ENCODE data around the gene EYA4.
"Not testable (repeated sequence)": the region's sequence is repeated elsewhere in the genome, so short reads cannot be mapped to it uniquely, and the experiment has no call there.

Gene EYA4

DNA sequence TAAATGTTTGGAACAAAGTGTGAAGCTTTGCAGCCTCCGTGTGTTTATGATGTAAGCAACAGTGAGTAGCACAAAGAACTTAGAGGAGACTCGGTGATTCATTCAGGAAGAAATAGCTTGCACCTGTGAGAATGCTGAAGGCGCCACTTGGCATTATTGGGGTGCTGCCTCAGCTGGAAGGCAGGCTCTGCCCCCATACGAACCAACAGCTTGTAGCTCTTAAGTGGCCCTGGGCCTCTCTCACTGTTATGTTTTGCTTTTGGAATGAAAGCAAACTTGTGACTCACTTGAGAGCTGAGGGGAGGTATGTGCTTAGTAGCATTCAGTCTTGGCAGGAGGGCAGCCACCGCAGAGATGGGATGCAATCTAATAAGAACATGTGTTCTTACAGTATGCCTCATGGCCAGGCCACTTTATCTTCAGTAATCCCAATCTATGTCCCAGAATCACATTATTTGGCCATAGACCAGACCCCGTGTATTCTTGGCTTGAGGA is 310.7 kb downstream of the EYA4 start:
- no peak overlapping the region for H3K27ac Mint-ChIP-seq
- no peak for DNase-seq
- H3K36me3 Mint-ChIP-seq (ENCODE audit: low read depth), result no peaks in the 10 kb centered on the region
- H3K4me3 Mint-ChIP-seq, result no peak overlapping the region
- H3K27me3 Mint-ChIP-seq (ENCODE audit: low read depth, poor library complexity), result peaks cover 7% of the 10 kb centered on the region
- peaks cover 46% of the 10 kb centered on the region for H3K4me1 Mint-ChIP-seq
- no peaks in the 10 kb centered on the region for H3K9me3 Mint-ChIP-seq
- TF ChIP-seq, protein P1, sequence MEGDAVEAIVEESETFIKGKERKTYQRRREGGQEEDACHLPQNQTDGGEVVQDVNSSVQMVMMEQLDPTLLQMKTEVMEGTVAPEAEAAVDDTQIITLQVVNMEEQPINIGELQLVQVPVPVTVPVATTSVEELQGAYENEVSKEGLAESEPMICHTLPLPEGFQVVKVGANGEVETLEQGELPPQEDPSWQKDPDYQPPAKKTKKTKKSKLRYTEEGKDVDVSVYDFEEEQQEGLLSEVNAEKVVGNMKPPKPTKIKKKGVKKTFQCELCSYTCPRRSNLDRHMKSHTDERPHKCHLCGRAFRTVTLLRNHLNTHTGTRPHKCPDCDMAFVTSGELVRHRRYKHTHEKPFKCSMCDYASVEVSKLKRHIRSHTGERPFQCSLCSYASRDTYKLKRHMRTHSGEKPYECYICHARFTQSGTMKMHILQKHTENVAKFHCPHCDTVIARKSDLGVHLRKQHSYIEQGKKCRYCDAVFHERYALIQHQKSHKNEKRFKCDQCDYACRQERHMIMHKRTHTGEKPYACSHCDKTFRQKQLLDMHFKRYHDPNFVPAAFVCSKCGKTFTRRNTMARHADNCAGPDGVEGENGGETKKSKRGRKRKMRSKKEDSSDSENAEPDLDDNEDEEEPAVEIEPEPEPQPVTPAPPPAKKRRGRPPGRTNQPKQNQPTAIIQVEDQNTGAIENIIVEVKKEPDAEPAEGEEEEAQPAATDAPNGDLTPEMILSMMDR (IDR thresholded peaks at IDR 0.05), result no peak

DNA sequence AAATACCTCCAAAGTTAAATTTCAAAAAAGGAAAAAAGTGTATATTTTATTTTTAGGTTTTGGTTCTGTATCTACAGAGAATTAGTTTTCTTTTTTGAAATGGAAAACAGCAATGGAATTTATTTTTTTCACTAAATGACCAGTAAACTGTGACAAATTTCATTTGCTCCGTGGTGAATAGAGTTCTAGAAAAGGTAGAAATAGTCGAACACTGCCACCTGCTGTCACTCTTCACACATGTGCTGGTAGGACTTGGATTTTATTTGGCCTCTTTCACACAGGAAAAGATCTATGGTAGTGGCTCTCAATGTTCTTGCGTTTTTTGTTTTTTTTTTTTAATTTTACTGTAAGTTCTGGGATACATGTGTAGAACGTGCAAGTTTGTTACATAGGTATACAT is 312.5 kb downstream of the EYA4 start:
- peak; percentile 53 for DNase-seq
- TF ChIP-seq, protein P1 (IDR thresholded peaks at IDR 0.05), result peak; percentile 72
- H3K27me3 Mint-ChIP-seq (ENCODE audit: low read depth, poor library complexity), result peaks cover 4% of the 10 kb centered on the region
- H3K27ac Mint-ChIP-seq, result no peak overlapping the region
- peaks cover 29% of the 10 kb centered on the region for H3K4me1 Mint-ChIP-seq
- H3K9me3 Mint-ChIP-seq, result peaks cover 14% of the 10 kb centered on the region
- H3K4me3 Mint-ChIP-seq, result no peak overlapping the region
- no peaks in the 10 kb centered on the region for H3K36me3 Mint-ChIP-seq (ENCODE audit: low read depth)

DNA sequence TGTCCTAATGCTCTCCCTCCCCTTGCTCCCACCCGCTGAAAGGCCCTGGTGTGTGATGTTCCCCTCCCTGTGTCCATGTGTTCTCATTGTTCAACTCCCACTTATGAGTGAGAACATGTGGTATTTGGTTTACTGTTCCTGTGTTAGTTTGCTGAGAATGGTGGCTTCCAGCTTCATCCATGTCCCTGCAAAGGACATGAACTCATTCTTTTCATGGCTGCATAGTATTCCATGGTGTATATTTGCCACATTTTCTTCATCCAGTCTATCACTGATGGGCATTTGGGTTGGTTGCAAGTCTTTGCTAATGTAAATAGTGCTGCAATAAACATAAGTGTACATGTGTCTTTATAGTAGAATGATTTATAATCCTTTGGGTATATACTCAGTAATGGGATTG is 313.0 kb downstream of the EYA4 start:
- peaks cover 16% of the 10 kb centered on the region for H3K9me3 Mint-ChIP-seq
- H3K36me3 Mint-ChIP-seq (ENCODE audit: low read depth); H3K4me3 Mint-ChIP-seq; H3K27me3 Mint-ChIP-seq (ENCODE audit: low read depth, poor library complexity); DNase-seq; H3K27ac Mint-ChIP-seq: not testable (repeated sequence)
- H3K4me1 Mint-ChIP-seq, result peaks cover 25% of the 10 kb centered on the region

DNA sequence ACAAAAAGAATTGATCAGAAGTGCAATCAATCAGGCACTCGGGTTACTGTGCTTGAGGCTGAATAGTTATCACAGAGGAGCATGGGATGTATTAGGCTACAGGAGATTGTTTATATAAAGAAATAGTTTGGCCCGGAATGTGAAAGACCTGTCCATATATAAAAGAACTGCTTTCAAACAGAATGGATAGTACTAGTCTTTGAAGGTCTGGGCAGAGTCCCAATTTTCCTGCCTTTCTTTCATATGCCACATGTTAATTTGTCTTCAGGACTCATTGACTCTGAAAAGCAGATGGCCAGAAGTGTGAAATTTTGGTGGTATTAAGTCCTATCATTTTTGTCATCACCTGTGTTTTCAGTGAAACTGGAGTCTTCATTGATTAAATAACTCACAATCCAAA is 314.5 kb downstream of the EYA4 start:
- H3K36me3 Mint-ChIP-seq (ENCODE audit: low read depth), result peaks cover 8% of the 10 kb centered on the region
- peaks cover 30% of the 10 kb centered on the region for H3K9me3 Mint-ChIP-seq

DNA sequence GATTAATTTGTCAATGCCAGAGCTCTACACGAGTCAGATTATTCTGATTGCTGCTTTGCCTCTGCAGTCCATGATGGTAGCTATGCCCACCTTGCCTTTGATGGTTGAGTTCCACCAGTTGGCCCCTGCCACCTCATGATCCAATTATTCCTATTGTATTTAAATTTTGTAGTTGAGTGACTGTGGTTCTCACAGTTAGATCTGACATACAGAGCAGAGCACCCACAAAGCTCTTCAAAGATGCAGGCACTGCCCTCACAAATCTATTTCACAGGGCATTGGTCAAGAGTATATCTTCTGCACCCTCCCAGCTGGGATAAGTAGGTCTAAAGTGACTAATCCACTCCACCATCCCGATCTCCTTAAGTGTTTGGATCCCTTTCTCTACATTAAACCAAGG is 318.8 kb downstream of the EYA4 start:
- Mint-ChIP-seq H3K4me1 (no peaks in the 10 kb centered on the region), H3K36me3 (ENCODE audit: low read depth) (peaks cover 8% of the 10 kb centered on the region), H3K9me3 (peaks cover 36% of the 10 kb centered on the region), H3K4me3 (no peak overlapping the region), H3K27me3 (ENCODE audit: low read depth, poor library complexity) (no peaks in the 10 kb centered on the region), H3K27ac (no peak overlapping the region)
- TF ChIP-seq, protein P1 (IDR thresholded peaks at IDR 0.05), result no peak
- no peak for DNase-seq

More for the DNA sequence above, 314.5 kb downstream of the EYA4 start:
- no peak for DNase-seq
- Mint-ChIP-seq H3K4me1 (peaks cover 13% of the 10 kb centered on the region), H3K27me3 (ENCODE audit: low read depth, poor library complexity) (peaks cover 4% of the 10 kb centered on the region), H3K4me3 (no peak overlapping the region), H3K27ac (no peak overlapping the region)
- TF ChIP-seq, protein P1 (IDR thresholded peaks at IDR 0.05), result no peak

DNA sequence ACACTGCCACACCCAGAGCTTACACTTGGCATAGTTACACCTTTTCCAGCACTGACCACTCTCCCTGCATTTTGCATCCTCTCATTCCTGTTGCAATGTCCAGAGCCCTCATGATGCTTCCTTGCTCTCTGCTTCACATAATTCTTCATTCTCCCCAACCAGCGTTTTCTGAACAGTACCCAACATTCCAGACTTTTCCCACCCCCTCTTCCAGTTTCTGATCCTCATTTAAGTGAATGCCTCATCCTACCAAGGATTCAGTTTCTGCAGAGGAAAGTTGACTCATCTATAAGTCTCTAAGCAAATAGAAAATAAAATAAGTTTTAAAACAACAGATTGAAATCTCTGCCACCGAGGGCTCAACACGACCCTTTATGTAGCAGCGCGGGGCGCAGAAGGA is 326.5 kb downstream of the EYA4 start:
- no peak for DNase-seq
- H3K27me3 Mint-ChIP-seq (ENCODE audit: low read depth, poor library complexity), result no peaks in the 10 kb centered on the region
- H3K9me3 Mint-ChIP-seq, result no peaks in the 10 kb centered on the region
- H3K27ac Mint-ChIP-seq, result no peak overlapping the region
- H3K36me3 Mint-ChIP-seq (ENCODE audit: low read depth), result no peaks in the 10 kb centered on the region
- TF ChIP-seq, protein P1 (IDR thresholded peaks at IDR 0.05), result no peak
- no peak overlapping the region for H3K4me3 Mint-ChIP-seq
- H3K4me1 Mint-ChIP-seq, result peaks cover 7% of the 10 kb centered on the region

All from nephron progenitor cell (in vitro differentiated cells).